NCI-H82 (cell line): ENCODE measurements around the gene COX6B2.
A peak's percentile ranks its signal among the peaks of the same experiment; 100 is the strongest.
"Not testable (repeated sequence)": the region's sequence is repeated elsewhere in the genome, so short reads cannot be mapped to it uniquely, and the experiment has no call there.

Experiments used
- DNase-seq: peaks from one replicate; lab custom pipeline; 2025; lab: John Stamatoyannopoulos, UW

COX6B2 gene

GRCh38 chr19:55341595-55342531, 12.7 kb downstream of the COX6B2 start:
- DNase-seq = no peak

GRCh38 chr19:55341171-55341588, 13.3 kb downstream of the COX6B2 start:
- peak; percentile 94 for DNase-seq

GRCh38 chr19:55340784-55341147, 13.8 kb downstream of the COX6B2 start:
- DNase-seq = peak; percentile 74

- no peak for DNase-seq
These were observed 14.4 kb downstream of the COX6B2 start for GRCh38 chr19:55339889-55340783.

GRCh38 chr19:55339105-55339888, 15.2 kb downstream of the COX6B2 start, which contains the start of gene KMT5C:
KMT5C (plus strand) TSS chr19:55339876; CDS start chr19:55341937, 2,061 bp downstream.
- peak; percentile 100 for DNase-seq

GRCh38 chr19:55336101-55336500, 18.4 kb downstream of the COX6B2 start:
- DNase-seq = no peak

GRCh38 chr19:55333870-55334269, 20.6 kb downstream of the COX6B2 start:
- DNase-seq = no peak

- not testable (repeated sequence) for DNase-seq
These were observed 24.7 kb downstream of the COX6B2 start for GRCh38 chr19:55329791-55330190.

GRCh38 chr19:55328774-55329318, 25.7 kb downstream of the COX6B2 start:
- DNase-seq = peak; percentile 33

GRCh38 chr19:55325172-55325571, 29.3 kb downstream of the COX6B2 start, which contains the start of gene TMEM150B:
TMEM150B (minus strand) TSS chr19:55325341; CDS start chr19:55321036, 4,305 bp downstream.
- no peak for DNase-seq

- no peak for DNase-seq
These were observed 29.9 kb downstream of the COX6B2 start for GRCh38 chr19:55324662-55325061.

- DNase-seq = no peak
These were observed 32.2 kb downstream of the COX6B2 start for GRCh38 chr19:55322204-55322885.

- no peak for DNase-seq
These were observed 32.9 kb downstream of the COX6B2 start for GRCh38 chr19:55321466-55322137.

- DNase-seq = no peak
These were observed 33.6 kb downstream of the COX6B2 start for GRCh38 chr19:55320844-55321419.

- peak; percentile 80 for DNase-seq
These were observed 34.7 kb downstream of the COX6B2 start for GRCh38 chr19:55319785-55320184.

- DNase-seq = no peak
These were observed 37.9 kb downstream of the COX6B2 start for GRCh38 chr19:55316646-55317045.

GRCh38 chr19:55315956-55316525, 38.5 kb downstream of the COX6B2 start:
- DNase-seq = no peak

- DNase-seq = no peak
These were observed 40.1 kb downstream of the COX6B2 start for GRCh38 chr19:55314396-55314795.
